PC-9 (cell line): ENCODE measurements around the gene CCNC. TPM values are rescaled to one million over a fixed set of nuclear protein-coding genes. Genes with fewer than 3 reads are reported as not detected.

ENCODE experiments used
- BruUV-seq: library from RNA; stranded (reverse); fragments of 400-500 nt; replicated peaks from 2 replicates; lab custom pipeline; 2021; lab: Mats Ljungman, UMichigan
- CTCF ChIA-PET: fragments of 300-600 bp; sonication (Branson Sonifier 250); formaldehyde crosslinking; loops from one replicate; lab custom pipeline; 2022; ENCODE audit warnings: antibody characterized with exemption; lab: Charles Lee
- POLR2A ChIA-PET: fragments of 300-600 bp; sonication (Branson Sonifier 250); formaldehyde crosslinking; loops from one replicate; lab custom pipeline; 2022; ENCODE audit warnings: antibody characterized with exemption; ENCODE audit not compliant: unreplicated experiment; lab: Charles Lee
- DNase-seq, 2 experiments: peaks; one replicate each; pipeline versions ENCODE4 v3.0.0 to v3.0.0-alpha.2; 2015 to 2022; ENCODE audit warnings: mixed read lengths in 1 of 2
- H2AFZ ChIP-seq: fragments of 200-600 bp; sonication (generic); 2 replicates; pipeline ENCODE4 v1.8.1; 2017; ENCODE audit warnings: antibody characterized with exemption
- H3F3A ChIP-seq: fragments of 200-600 bp; sonication (generic); 2 replicates; pipeline ENCODE4 v1.8.1; 2017; ENCODE audit warnings: antibody characterized with exemption, mild to moderate bottlenecking, low read depth; ENCODE audit not compliant: insufficient read depth
- H3K27ac ChIP-seq: fragments of 200-600 bp; sonication (generic); 2 replicates; pipeline ENCODE4 v1.6.1; 2016; ENCODE audit warnings: mixed run types
- H3K27me3 ChIP-seq: fragments of 200-600 bp; sonication (generic); 2 replicates; pipeline ENCODE4 v1.6.1; 2016; ENCODE audit warnings: low read depth, mixed run types; ENCODE audit not compliant: insufficient read depth
- H3K36me3 ChIP-seq: fragments of 200-600 bp; sonication (generic); 2 replicates; pipeline ENCODE4 v1.6.1; 2016; ENCODE audit warnings: low read depth, mixed run types
- H3K4me1 ChIP-seq: fragments of 200-600 bp; sonication (generic); replicated peaks from 2 replicates; pipeline ENCODE4 v1.6.1; 2016; ENCODE audit warnings: mixed run types; ENCODE audit not compliant: insufficient read depth
- H3K4me2 ChIP-seq: fragments of 200-600 bp; sonication (generic); 2 replicates; pipeline ENCODE4 v1.6.1; 2017; ENCODE audit warnings: mixed run types
- H3K4me3 ChIP-seq: fragments of 200-600 bp; sonication (generic); 2 replicates; pipeline ENCODE4 v1.6.1; 2016; ENCODE audit warnings: mixed run types
- H3K79me2 ChIP-seq: fragments of 200-600 bp; sonication (generic); 2 replicates; pipeline ENCODE4 v1.6.1; 2017; ENCODE audit warnings: low read depth, mixed run types
- H3K9me2 ChIP-seq: fragments of 200-600 bp; sonication (generic); 2 replicates; pipeline ENCODE4 v1.8.1; 2017; ENCODE audit warnings: mild to moderate bottlenecking; ENCODE audit not compliant: insufficient read depth
- H3K9me3 ChIP-seq: fragments of 200-600 bp; sonication (generic); 2 replicates; pipeline ENCODE4 v1.8.1; 2016; ENCODE audit warnings: low read depth; ENCODE audit not compliant: insufficient read depth
- H4K20me1 ChIP-seq: fragments of 200-600 bp; sonication (generic); 2 replicates; pipeline ENCODE4 v1.8.1; 2017; ENCODE audit not compliant: insufficient read depth
- CTCF ChIP-seq: fragments of 200-600 bp; sonication (generic); conservative IDR thresholded peaks from 2 replicates; pipeline ENCODE4 v1.6.1; 2017; ENCODE audit warnings: mixed run types, antibody characterized with exemption, mild to moderate bottlenecking, moderate library complexity
- EZH2 ChIP-seq: fragments of 200-600 bp; sonication (generic); IDR thresholded peaks from 2 replicates; pipeline ENCODE4 v1.8.0; 2017; ENCODE audit warnings: antibody characterized with exemption, low read depth
- intact Hi-C: fragments of 100-400 bp; cut with micrococcal nuclease; formaldehyde crosslinking; loops from one replicate; pipeline ENCODE4 v1.10.0; 2022; ENCODE audit not compliant: unreplicated experiment
- total RNA-seq: library from RNA; stranded (reverse); gene quantifications from 2 replicates; pipeline ENCODE4 v1.2.3, GENCODE V29; 2021

Gene CCNC
- total RNA-seq, 1 experiment from 2014 or later: 83.7 TPM

DNA sequence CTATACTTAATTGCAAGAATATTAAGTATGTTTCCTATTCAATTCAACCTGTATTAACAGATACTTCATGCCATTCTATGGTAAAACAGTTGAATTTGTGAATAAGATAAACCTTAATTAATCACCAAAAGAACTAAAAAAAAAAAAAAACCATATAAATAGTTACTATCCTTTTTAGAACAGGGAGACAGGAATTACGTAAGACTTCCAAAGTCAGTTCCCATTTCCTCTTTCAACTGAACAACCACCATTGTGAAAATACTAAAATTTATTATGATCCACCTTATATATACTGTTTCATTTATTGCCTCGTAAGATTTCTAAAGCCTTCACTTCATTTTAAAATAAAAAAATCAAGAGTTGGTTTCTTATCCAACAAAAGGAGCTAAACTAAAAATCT lies 9.4 kb downstream of the CCNC start:
- H3K27me3 ChIP-seq: no peaks in the 10 kb centered on the region

DNA sequence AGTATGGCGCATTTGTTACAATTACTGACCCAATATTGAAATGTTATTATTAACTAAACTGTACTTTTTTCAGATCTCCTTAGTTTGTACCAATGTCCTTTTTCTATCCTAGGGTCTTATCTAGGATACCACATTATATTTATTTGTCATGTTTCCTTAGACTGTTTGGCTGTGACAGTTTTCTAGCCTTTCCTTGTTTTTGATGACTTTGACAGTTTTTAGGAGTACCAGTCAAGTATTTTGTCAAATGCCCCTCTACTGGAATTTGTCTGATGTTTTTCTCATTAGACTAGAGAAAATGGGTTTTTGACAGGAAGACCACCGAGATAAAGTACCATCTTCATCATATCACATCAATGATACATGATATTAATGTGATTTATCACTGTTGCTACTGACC lies 14.6 kb downstream of the CCNC start:
- CTCF ChIA-PET: no interaction called here
- no peak overlapping the region for H3K27ac ChIP-seq
- intact Hi-C loops: no loop called here
- no TSS peak for BruUV-seq
- POLR2A ChIA-PET: no interaction called here
- no peak for DNase-seq
- H3K4me1 ChIP-seq: no peaks in the 10 kb centered on the region
- H3K4me3 ChIP-seq: no peak overlapping the region
- H3K79me2 ChIP-seq: no peaks in the 10 kb centered on the region
- peaks cover 16% of the 10 kb centered on the region for H3F3A ChIP-seq
- no peaks in the 10 kb centered on the region for H3K9me3 ChIP-seq
- H2AFZ ChIP-seq: no peak overlapping the region
- H3K36me3 ChIP-seq: peaks cover 63% of the 10 kb centered on the region
- H3K9me2 ChIP-seq: no peaks in the 10 kb centered on the region
- no peak for TF ChIP-seq EZH2
- TF ChIP-seq CTCF: no peak
- H4K20me1 ChIP-seq: peaks cover 21% of the 10 kb centered on the region
- H3K4me2 ChIP-seq: no peak overlapping the region
- H3K27me3 ChIP-seq: no peaks in the 10 kb centered on the region

More for the DNA sequence above, 9.4 kb downstream of the CCNC start:
- peaks cover 32% of the 10 kb centered on the region for H3K79me2 ChIP-seq
- H3K36me3 ChIP-seq: peaks cover 77% of the 10 kb centered on the region
- no peak for DNase-seq
- intact Hi-C loops: no loop called here
- H3K27ac ChIP-seq: no peak overlapping the region
- POLR2A ChIA-PET: no interaction called here
- H3K9me3 ChIP-seq: no peaks in the 10 kb centered on the region
- TF ChIP-seq EZH2 (no peak), CTCF (no peak)
- CTCF ChIA-PET: no interaction called here
- no TSS peak for BruUV-seq
- no peaks in the 10 kb centered on the region for H3K9me2 ChIP-seq
- H3K4me2 ChIP-seq: no peak overlapping the region
- peaks cover 53% of the 10 kb centered on the region for H4K20me1 ChIP-seq
- H3K4me3 ChIP-seq: no peak overlapping the region
- no peak overlapping the region for H2AFZ ChIP-seq
- H3F3A ChIP-seq: peaks cover 27% of the 10 kb centered on the region; the same call in 1 of the 2 replicates
- H3K4me1 ChIP-seq: 0 out of 2 replicates have a peak, but pooled peaks cover 8% of the 10 kb centered on the region

GRCh38 chr6:99550046-99550748 lies 18.3 kb downstream of the CCNC start:
- no peak overlapping the region for H2AFZ ChIP-seq
- peaks cover 19% of the 10 kb centered on the region for H3F3A ChIP-seq
- no peaks in the 10 kb centered on the region for H3K4me1 ChIP-seq

More at GRCh38 chr6:99550046-99550748, 18.3 kb downstream of the CCNC start:
- intact Hi-C loops: no loop called here
- no peak for DNase-seq
- Histone ChIP-seq H3K36me3 (peaks cover 42% of the 10 kb centered on the region), H3K4me3 (no peak overlapping the region), H3K27ac (no peak overlapping the region), H4K20me1 (peaks cover 27% of the 10 kb centered on the region), H3K9me3 (no peaks in the 10 kb centered on the region), H3K4me2 (no peak overlapping the region), H3K9me2 (no peaks in the 10 kb centered on the region), H3K79me2 (no peaks in the 10 kb centered on the region), H3K27me3 (no peaks in the 10 kb centered on the region)
- no peak for TF ChIP-seq CTCF
- TF ChIP-seq EZH2: no peak
- POLR2A ChIA-PET: no interaction called here
- CTCF ChIA-PET: no interaction called here
- no TSS peak for BruUV-seq
